SK-N-SH (cell line): Measurements from ENCODE around the gene MLEC. TPM values are rescaled to one million over a fixed set of nuclear protein-coding genes. Genes with fewer than 3 reads are reported as not detected.

ENCODE experiments used
- CTCF ChIA-PET: fragments of 300-600, 350-600 bp; formaldehyde crosslinking; extraction: SDS; loops from one replicate; lab custom pipeline; 2021; lab: Yijun Ruan, JAX
- POLR2A ChIA-PET: fragments of 350-600 bp; sonication (Branson Sonifier 250); formaldehyde crosslinking; extraction: SDS; loops from one replicate; lab custom pipeline; 2020; ENCODE audit warnings: antibody characterized with exemption, inconsistent platforms; lab: Yijun Ruan, JAX
- DNase-seq: peaks from one replicate; pipeline ENCODE4 v3.0.0; 2012
- H2AFZ ChIP-seq: fragments of 200-600 bp; sonication (generic); 2 replicates; pipeline ENCODE4 v1.8.1; 2016; ENCODE audit warnings: antibody characterized with exemption, mild to moderate bottlenecking, low read depth
- H3F3A ChIP-seq: fragments of 200-600 bp; sonication (generic); replicated peaks from 2 replicates; pipeline ENCODE3; 2016; ENCODE audit warnings: antibody characterized with exemption, mild to moderate bottlenecking; ENCODE audit not compliant: insufficient read depth
- H3K27ac ChIP-seq, 2 experiments: fragments of 200-500 bp in 1 of 2; fragments of 200-600 bp in 1 of 2; sonication (Bioruptor generic) in 1 of 2; sonication (generic), shearing (Covaris generic) in 1 of 2; 2 replicates each; pipeline versions ENCODE4 v1.5.1 to v1.6.1; 2014 to 2016; ENCODE audit warnings: low read depth in 2 of 2, inconsistent platforms in 1 of 2, low read length in 1 of 2, mild to moderate bottlenecking in 1 of 2, mixed read lengths in 1 of 2
- H3K27me3 ChIP-seq: fragments of 200-600 bp; sonication (generic), shearing (Covaris generic); 2 replicates; pipeline ENCODE4 v1.6.1; 2016; ENCODE audit warnings: mixed run types; ENCODE audit not compliant: insufficient read depth
- H3K36me3 ChIP-seq, 2 experiments: fragments of 200-500 bp in 1 of 2; fragments of 200-600 bp in 1 of 2; sonication (Bioruptor generic) in 1 of 2; sonication (generic) in 1 of 2; replicated peaks in 1 of 2; 2 replicates each; pipeline versions ENCODE3 to v1.5.1; 2014 to 2016; ENCODE audit warnings: low read length in 1 of 2, mild to moderate bottlenecking in 1 of 2; ENCODE audit not compliant: insufficient read depth in 2 of 2, control insufficient read depth in 1 of 2
- H3K4me1 ChIP-seq, 2 experiments: fragments of 200-500 bp in 1 of 2; fragments of 200-600 bp in 1 of 2; sonication (Bioruptor generic) in 1 of 2; sonication (generic), shearing (Covaris generic) in 1 of 2; 2 replicates each; pipeline versions ENCODE4 v1.5.1 to v1.6.1; 2014 to 2016; ENCODE audit warnings: low read depth in 1 of 2, low read length in 1 of 2, mixed run types in 1 of 2; ENCODE audit not compliant: insufficient read depth in 2 of 2, control insufficient read depth in 1 of 2
- H3K4me2 ChIP-seq: fragments of 200-600 bp; sonication (generic), shearing (Covaris generic); 2 replicates; pipeline ENCODE4 v1.6.1; 2017; ENCODE audit warnings: mixed run types
- H3K4me3 ChIP-seq, 2 experiments: fragments of 200-500 bp in 1 of 2; fragments of 200-600 bp in 1 of 2; sonication (Bioruptor generic) in 1 of 2; sonication (generic), shearing (Covaris generic) in 1 of 2; 2 replicates each; pipeline versions ENCODE4 v1.5.1 to v1.8.1; 2014 to 2016; ENCODE audit warnings: low read depth in 2 of 2, inconsistent platforms in 1 of 2, low read length in 1 of 2, mild to moderate bottlenecking in 1 of 2, mixed read lengths in 1 of 2, moderate library complexity in 1 of 2
- H3K79me2 ChIP-seq: fragments of 200-600 bp; sonication (generic); 2 replicates; pipeline ENCODE4 v1.8.1; 2017; ENCODE audit warnings: mild to moderate bottlenecking; ENCODE audit not compliant: insufficient read depth
- H3K9ac ChIP-seq: fragments of 200-600 bp; sonication (generic); 2 replicates; pipeline ENCODE4 v1.6.1; 2017; ENCODE audit warnings: mixed run types
- H3K9me2 ChIP-seq: fragments of 200-600 bp; sonication (generic); 2 replicates; pipeline ENCODE4 v1.6.1; 2017; ENCODE audit warnings: mixed run types
- H3K9me3 ChIP-seq: fragments of 200-600 bp; sonication (generic); 2 replicates; pipeline ENCODE4 v1.6.1; 2017; ENCODE audit warnings: mixed run types, mild to moderate bottlenecking, moderate library complexity
- H4K20me1 ChIP-seq: fragments of 200-600 bp; sonication (generic); 2 replicates; pipeline ENCODE4 v1.6.1; 2017; ENCODE audit warnings: mild to moderate bottlenecking, mixed run types; ENCODE audit not compliant: insufficient read depth
- EZH2phosphoT487 ChIP-seq: fragments of 200-600 bp; sonication (generic); IDR thresholded peaks from 2 replicates; pipeline ENCODE4 v1.6.1; 2017; ENCODE audit warnings: low read depth, mixed run types, mild to moderate bottlenecking, antibody characterized with exemption, moderate library complexity, borderline replicate concordance
- FOSL2 ChIP-seq: IDR thresholded peaks from 2 replicates; pipeline ENCODE4 v1.4.0; 2012; ENCODE audit warnings: low read depth, mild to moderate bottlenecking, moderate library complexity, borderline replicate concordance
- GATA2 ChIP-seq: sonication (generic); formaldehyde crosslinking; IDR thresholded peaks from 2 replicates; pipeline ENCODE4 v1.5.0; 2020; ENCODE audit warnings: mild to moderate bottlenecking, missing genetic modification reagents
- JUND ChIP-seq: IDR thresholded peaks from 2 replicates; pipeline ENCODE4 v1.4.0; 2012
- MEF2A ChIP-seq: IDR thresholded peaks from 2 replicates; pipeline ENCODE4 v1.4.0; 2012; ENCODE audit warnings: low read depth, borderline replicate concordance
- MXI1 ChIP-seq: IDR thresholded peaks from 2 replicates; pipeline ENCODE4 v1.6.1; 2012; ENCODE audit warnings: mild to moderate bottlenecking, low read depth, low read length, improper control_type of control experiment
- NRF1 ChIP-seq: IDR thresholded peaks from 2 replicates; pipeline ENCODE4 v1.6.1; 2012; ENCODE audit warnings: low read depth, mild to moderate bottlenecking, low read length
- PBX3 ChIP-seq: IDR thresholded peaks from 2 replicates; pipeline ENCODE4; 2012
- POLR2AphosphoS5 ChIP-seq: IDR thresholded peaks from 2 replicates; pipeline ENCODE4 v1.6.1; 2012; ENCODE audit warnings: low read depth, low read length
- REST ChIP-seq: IDR thresholded peaks from 2 replicates; pipeline ENCODE4 v1.6.1; 2012; ENCODE audit warnings: mild to moderate bottlenecking, low read depth, low read length, moderate library complexity
- RFX5 ChIP-seq: IDR thresholded peaks from 2 replicates; pipeline ENCODE4 v1.6.1; 2012; ENCODE audit warnings: mild to moderate bottlenecking, improper control_type of control experiment, low read length
- SIN3A ChIP-seq: IDR thresholded peaks from 2 replicates; pipeline ENCODE4 v1.6.1; 2012; ENCODE audit warnings: low read depth, mild to moderate bottlenecking, low read length, moderate library complexity, borderline replicate concordance
- TAF1 ChIP-seq: IDR thresholded peaks from 2 replicates; pipeline ENCODE4 v1.6.1; 2012; ENCODE audit warnings: low read depth, mild to moderate bottlenecking, low read length, moderate library complexity, borderline replicate concordance
- USF1 ChIP-seq: IDR thresholded peaks from 2 replicates; pipeline ENCODE4 v1.4.0; 2012; ENCODE audit warnings: low read depth, borderline replicate concordance
- YY1 ChIP-seq: IDR thresholded peaks from 2 replicates; pipeline ENCODE4 v1.4.0; 2012; ENCODE audit warnings: low read depth, mild to moderate bottlenecking
- WGBS: methylation state at CpG from one replicate; pipeline ENCODE4 v1.1.6; 2017; ENCODE audit warnings: low lambda C conversion rate; 5-methylcytosine and 5-hydroxymethylcytosine counted together
- polyA plus RNA-seq, 3 experiments: library from polyadenylated mRNA; depleted of rRNA; stranded (reverse); fragments of >200 nt; gene quantifications; 2 replicates each; pipeline ENCODE4 v1.2.3, GENCODE V29; 2012
- TF ChIP-seq, protein P1 (sequence below): IDR thresholded peaks from 2 replicates; pipeline ENCODE4 v1.4.0; 2012; ENCODE audit warnings: low read depth
- TF ChIP-seq, protein P2 (sequence below): fragments of 200-600 bp; sonication (generic); IDR thresholded peaks from 2 replicates; pipeline ENCODE4 v1.6.1; 2017; ENCODE audit warnings: antibody characterized with exemption, mild to moderate bottlenecking, moderate library complexity

Gene MLEC
- polyA plus RNA-seq, 1 of the 3 experiments (the other 2 are of a cell fraction) = 23.4 TPM

GRCh38 chr12:120686151-120686689 lies 729 bp upstream of the MLEC start:
- Histone ChIP-seq H3K4me3 (peak overlapping the region; percentile 87 to 90), H3K9me2 (no peaks in the 10 kb centered on the region), H2AFZ (peak overlapping the region; percentile 94), H3K79me2 (peaks cover 41% of the 10 kb centered on the region), H3K4me2 (peak overlapping the region; percentile 81), H3K9me3 (no peaks in the 10 kb centered on the region), H3K36me3 (no peaks in the 10 kb centered on the region), H3K9ac (peak overlapping the region; percentile 88), H4K20me1 (peaks cover 34% of the 10 kb centered on the region), H3F3A (peaks cover 4% of the 10 kb centered on the region), H3K27me3 (no peaks in the 10 kb centered on the region), H3K27ac (peak overlapping the region; percentile 98 to 99), H3K4me1 (peaks cover 4 to 19% of the 10 kb centered on the region in 2 experiments; a peak in 3 of 4 replicates)
- POLR2A ChIA-PET = interaction anchor here (0.6 to 1.1 kb wide), 5 partner anchors 17 to 446 kb away, joined by 3 to 4 read pairs (median 3); partner anchors contain the start of genes P2RX7 and POP5
- under 1% methylated on average over 35 of the region's 46 CpGs for WGBS
- peak; percentile 95 for DNase-seq
- TF ChIP-seq MXI1 (peak; percentile 53; the same call in 1 of the 2 replicates), MEF2A (no peak), FOSL2 (no peak), POLR2AphosphoS5 (peak; percentile 87), NRF1 (peak; percentile 35), YY1 (no peak), EZH2phosphoT487 (no peak), GATA2 (CRISPR knock-in tag) (no peak), JUND (no peak), SIN3A (peak; percentile 68; the same call in 1 of the 2 replicates), PBX3 (no peak), RFX5 (peak; percentile 76), USF1 (no peak), TAF1 (peak; percentile 71), REST (no peak)
- TF ChIP-seq, protein P1, sequence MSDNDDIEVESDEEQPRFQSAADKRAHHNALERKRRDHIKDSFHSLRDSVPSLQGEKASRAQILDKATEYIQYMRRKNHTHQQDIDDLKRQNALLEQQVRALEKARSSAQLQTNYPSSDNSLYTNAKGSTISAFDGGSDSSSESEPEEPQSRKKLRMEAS = peak; percentile 9; the same call in 1 of the 2 replicates
- TF ChIP-seq, protein P2, sequence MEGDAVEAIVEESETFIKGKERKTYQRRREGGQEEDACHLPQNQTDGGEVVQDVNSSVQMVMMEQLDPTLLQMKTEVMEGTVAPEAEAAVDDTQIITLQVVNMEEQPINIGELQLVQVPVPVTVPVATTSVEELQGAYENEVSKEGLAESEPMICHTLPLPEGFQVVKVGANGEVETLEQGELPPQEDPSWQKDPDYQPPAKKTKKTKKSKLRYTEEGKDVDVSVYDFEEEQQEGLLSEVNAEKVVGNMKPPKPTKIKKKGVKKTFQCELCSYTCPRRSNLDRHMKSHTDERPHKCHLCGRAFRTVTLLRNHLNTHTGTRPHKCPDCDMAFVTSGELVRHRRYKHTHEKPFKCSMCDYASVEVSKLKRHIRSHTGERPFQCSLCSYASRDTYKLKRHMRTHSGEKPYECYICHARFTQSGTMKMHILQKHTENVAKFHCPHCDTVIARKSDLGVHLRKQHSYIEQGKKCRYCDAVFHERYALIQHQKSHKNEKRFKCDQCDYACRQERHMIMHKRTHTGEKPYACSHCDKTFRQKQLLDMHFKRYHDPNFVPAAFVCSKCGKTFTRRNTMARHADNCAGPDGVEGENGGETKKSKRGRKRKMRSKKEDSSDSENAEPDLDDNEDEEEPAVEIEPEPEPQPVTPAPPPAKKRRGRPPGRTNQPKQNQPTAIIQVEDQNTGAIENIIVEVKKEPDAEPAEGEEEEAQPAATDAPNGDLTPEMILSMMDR = no peak
- CTCF ChIA-PET = interaction anchor here (0.7 to 5.6 kb wide), 6 partner anchors 18 to 286 kb away, joined by 3 to 34 read pairs (median 3); no protein-coding TSS in a partner anchor
